Gastrocnemius medialis (tissue), 4 donors: ENCODE data around the gene GATA2. TPM values are rescaled to one million over a fixed set of nuclear protein-coding genes. Genes with fewer than 3 reads are reported as not detected.

Experiments
- ATAC-seq, 2 donors: fragments of 150-250 bp; one replicate each; pipeline ENCODE4 v1.9.1; 2016
- DNase-seq, 2 donors: peaks; one replicate each; pipeline ENCODE4 v3.0.0-alpha.2; 2019
- H3K27ac ChIP-seq, 4 donors: fragments of 200-600 bp; sonication (generic); 1 replicate in 1 of 4; 2 replicates in 3 of 4; pipeline ENCODE4 v1.5.1; 2016 to 2018; ENCODE audit warnings: mild to moderate bottlenecking in 2 of 4, moderate library complexity in 1 of 4
- H3K27me3 ChIP-seq, 3 donors: fragments of 200-600 bp; sonication (generic) in 2 of 3; 1 replicate in 1 of 3; 2 replicates in 2 of 3; pipeline versions ENCODE4 v1.5.1 to v1.6.0; 2016 to 2019; ENCODE audit warnings: mild to moderate bottlenecking in 1 of 3, moderate library complexity in 1 of 3
- H3K36me3 ChIP-seq, 2 donors: fragments of 200-600 bp; sonication (generic) in 1 of 2; one replicate each; pipeline ENCODE4 v1.5.1; 2017 to 2018
- H3K4me1 ChIP-seq, 2 donors: fragments of 200-600 bp; sonication (generic) in 1 of 2; one replicate each; pipeline ENCODE4 v1.5.1; 2016 to 2017; ENCODE audit warnings: mild to moderate bottlenecking in 2 of 2
- H3K4me3 ChIP-seq, 4 donors: fragments of 200-600 bp; sonication (generic) in 3 of 4; 1 replicate in 1 of 4; 2 replicates in 3 of 4; pipeline ENCODE4 v1.5.1; 2016 to 2019; ENCODE audit warnings: mild to moderate bottlenecking in 2 of 4
- H3K9me3 ChIP-seq, 3 donors: fragments of 200-600 bp; sonication (generic) in 2 of 3; 1 replicate in 1 of 3; 2 replicates in 2 of 3; pipeline ENCODE4 v1.5.1; 2016 to 2019
- CTCF ChIP-seq, 5 experiments: fragments of 450-650 bp in 3 of 5; fragments of 200-600 bp in 2 of 5; sonication (generic) in 2 of 5; IDR thresholded peaks in 4 of 5; conservative IDR thresholded peaks in 1 of 5; 1 replicate in 4 of 5; 2 replicates in 1 of 5; pipeline ENCODE4 v1.5.1; 2016 to 2019; ENCODE audit warnings: antibody characterized with exemption in 5 of 5, mild to moderate bottlenecking in 3 of 5, moderate library complexity in 3 of 5
- POLR2A ChIP-seq, 2 donors: fragments of 450-650 bp; IDR thresholded peaks; one replicate each; pipeline ENCODE4 v1.6.1; 2017; ENCODE audit warnings: antibody characterized with exemption in 2 of 2, mild to moderate bottlenecking in 2 of 2, moderate library complexity in 2 of 2
- in situ Hi-C, 4 donors: fragments of 200-750 bp; cut with MboI; loops; one replicate each; pipeline versions ENCODE4 v1.15.0 to v1.8.0; 2017; ENCODE audit warnings: low sequenced_read_pairs in 4 of 4
- intact Hi-C: fragments of 100-400 bp; cut with DNase I; formaldehyde crosslinking; loops from one replicate; pipeline ENCODE4 v1.15.1; 2023; ENCODE audit warnings: low total_unique reads
- total RNA-seq, 4 donors: library from RNA; depleted of rRNA; stranded (reverse); fragments of >200 nt; gene quantifications; one replicate each; pipeline versions ENCODE4 v1.1.0 to v1.2.3, GENCODE V29; 2016

GATA2 gene
- total RNA-seq, 4 donors from 2014 or later, result 9.0 to 14.4 (median 12.7) TPM

- no peaks in the 10 kb centered on the region for H3K27me3 ChIP-seq
- intact Hi-C loops, result no loop called here
- no peaks in the 10 kb centered on the region for H3K36me3 ChIP-seq
- no peaks in the 10 kb centered on the region for H3K4me1 ChIP-seq
- H3K9me3 ChIP-seq, result no peaks in the 10 kb centered on the region
- in situ Hi-C loops, result loop anchor here in 1 of 4 donors (25.0 kb wide), 1 partner anchor 144 kb away; no protein-coding TSS in a partner anchor
- H3K4me3 ChIP-seq, result no peak overlapping the region
- ATAC-seq, result no peak
- H3K27ac ChIP-seq, result no peak overlapping the region
- no peak for DNase-seq
- TF ChIP-seq CTCF (IDR thresholded peaks at IDR 0.05 in 4 of 5, conservative IDR thresholded peaks at IDR 0.05 in 1 of 5) (no peak), POLR2A (IDR thresholded peaks at IDR 0.05) (no peak)
These were observed 50.1 kb downstream of the GATA2 start for GRCh38 chr3:128442949-128443348.

- in situ Hi-C loops, result loop anchor here in 1 of 4 donors (25.0 kb wide), 1 partner anchor 145 kb away; no protein-coding TSS in a partner anchor
- H3K9me3 ChIP-seq, result no peaks in the 10 kb centered on the region
- no peak overlapping the region for H3K4me3 ChIP-seq
- no peak overlapping the region for H3K27ac ChIP-seq
- intact Hi-C loops, result no loop called here
- no peaks in the 10 kb centered on the region for H3K27me3 ChIP-seq
- TF ChIP-seq POLR2A (IDR thresholded peaks at IDR 0.05), result no peak
- no peak for TF ChIP-seq CTCF (IDR thresholded peaks at IDR 0.05 in 4 of 5, conservative IDR thresholded peaks at IDR 0.05 in 1 of 5)
- DNase-seq (no peak), ATAC-seq (no peak)
- no peaks in the 10 kb centered on the region for H3K36me3 ChIP-seq
- H3K4me1 ChIP-seq, result no peaks in the 10 kb centered on the region
These were observed 50.9 kb downstream of the GATA2 start for GRCh38 chr3:128442070-128442469.

GRCh38 chr3:128439226-128439625 is 53.8 kb downstream of the GATA2 start:
- H3K4me1 ChIP-seq, result no peaks in the 10 kb centered on the region
- in situ Hi-C loops (loop anchor here in 3 of 4 donors (10.0 to 25.0 kb wide), 2 partner anchors 148 to 156 kb away; no protein-coding TSS in a partner anchor), intact Hi-C loops (loop anchor here (10.0 kb wide), 1 partner anchor 264 kb away; no protein-coding TSS in a partner anchor)
- no peak for ATAC-seq
- no peak for DNase-seq
- no peak overlapping the region for H3K27ac ChIP-seq
- H3K9me3 ChIP-seq, result no peaks in the 10 kb centered on the region
- H3K27me3 ChIP-seq, result peaks cover 0 to 2% (median under 1%) of the 10 kb centered on the region in 3 donors
- H3K4me3 ChIP-seq, result no peak overlapping the region
- TF ChIP-seq CTCF (IDR thresholded peaks at IDR 0.05 in 4 of 5, conservative IDR thresholded peaks at IDR 0.05 in 1 of 5), result no peak
- no peak for TF ChIP-seq POLR2A (IDR thresholded peaks at IDR 0.05)
- H3K36me3 ChIP-seq, result no peaks in the 10 kb centered on the region

GRCh38 chr3:128438488-128439072 is 54.4 kb downstream of the GATA2 start:
- H3K27me3 ChIP-seq, result peaks cover 3 to 8% (median 7%) of the 10 kb centered on the region in 3 donors
- in situ Hi-C loops (loop anchor here in 3 of 4 donors (10.0 to 25.0 kb wide), 2 partner anchors 149 to 156 kb away; no protein-coding TSS in a partner anchor), intact Hi-C loops (loop anchor here (10.0 kb wide), 1 partner anchor 264 kb away; no protein-coding TSS in a partner anchor)
- H3K9me3 ChIP-seq, result no peaks in the 10 kb centered on the region
- H3K27ac ChIP-seq, result no peak overlapping the region
- no peaks in the 10 kb centered on the region for H3K4me1 ChIP-seq
- ATAC-seq (no peak), DNase-seq (no peak)
- no peaks in the 10 kb centered on the region for H3K36me3 ChIP-seq
- H3K4me3 ChIP-seq, result no peak overlapping the region
- TF ChIP-seq POLR2A (IDR thresholded peaks at IDR 0.05) (no peak), CTCF (IDR thresholded peaks at IDR 0.05 in 4 of 5, conservative IDR thresholded peaks at IDR 0.05 in 1 of 5) (peak in 1 of 5 experiments; percentile 24)
